T-helper 1 cell treated with Interleukin-12 subunit alpha and Interleukin-12 subunit beta and Interleukin-4 antibody, amounts not matched to agents 30 μg/mL and 1 μg/mL, for 36 hours (primary cell): ENCODE results near the gene KISS1.
A peak's percentile ranks its signal among the peaks of the same experiment; 100 is the strongest.

Source experiments
- H3K27ac Mint-ChIP-seq: one replicate; pipeline ENCODE4 v1.8.0; 2021; ENCODE audit warnings: mild to moderate bottlenecking, mixed read lengths
- H3K27me3 Mint-ChIP-seq: one replicate; pipeline ENCODE4 v1.8.0; 2021; ENCODE audit warnings: low read depth, mixed read lengths
- H3K36me3 Mint-ChIP-seq: one replicate; pipeline ENCODE4 v1.8.0; 2021; ENCODE audit warnings: low read depth, mixed read lengths
- H3K4me1 Mint-ChIP-seq: one replicate; pipeline ENCODE4 v1.8.0; 2021; ENCODE audit warnings: low read depth, mixed read lengths
- H3K4me3 Mint-ChIP-seq: one replicate; pipeline ENCODE4 v1.8.0; 2021; ENCODE audit warnings: mild to moderate bottlenecking, moderate library complexity, mixed read lengths
- H3K9me3 Mint-ChIP-seq: one replicate; pipeline ENCODE4 v1.8.0; 2021; ENCODE audit warnings: mixed read lengths

Gene KISS1

DNA sequence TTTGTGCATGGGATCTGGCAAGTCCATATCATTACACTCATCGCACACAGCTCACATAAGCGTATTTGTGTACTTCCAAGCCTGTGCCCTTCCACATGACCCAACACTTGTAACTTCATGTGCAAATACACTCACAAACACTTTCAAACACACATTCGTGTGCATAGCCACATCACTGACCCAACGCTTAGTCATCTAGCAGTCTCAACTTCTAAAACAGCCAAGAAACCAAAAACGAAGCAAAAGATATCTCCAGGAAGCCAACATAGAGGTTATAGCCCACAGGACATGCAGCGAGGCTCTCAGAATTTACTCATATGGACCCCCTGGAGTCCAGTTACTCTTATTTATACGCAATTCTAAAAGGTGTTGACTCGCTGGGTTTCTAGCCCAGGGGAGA, 28.4 kb upstream of the KISS1 start:
- Mint-ChIP-seq H3K27me3 (no peaks in the 10 kb centered on the region), H3K4me1 (no peaks in the 10 kb centered on the region), H3K9me3 (no peaks in the 10 kb centered on the region), H3K4me3 (no peak overlapping the region), H3K36me3 (no peaks in the 10 kb centered on the region), H3K27ac (no peak overlapping the region)

DNA sequence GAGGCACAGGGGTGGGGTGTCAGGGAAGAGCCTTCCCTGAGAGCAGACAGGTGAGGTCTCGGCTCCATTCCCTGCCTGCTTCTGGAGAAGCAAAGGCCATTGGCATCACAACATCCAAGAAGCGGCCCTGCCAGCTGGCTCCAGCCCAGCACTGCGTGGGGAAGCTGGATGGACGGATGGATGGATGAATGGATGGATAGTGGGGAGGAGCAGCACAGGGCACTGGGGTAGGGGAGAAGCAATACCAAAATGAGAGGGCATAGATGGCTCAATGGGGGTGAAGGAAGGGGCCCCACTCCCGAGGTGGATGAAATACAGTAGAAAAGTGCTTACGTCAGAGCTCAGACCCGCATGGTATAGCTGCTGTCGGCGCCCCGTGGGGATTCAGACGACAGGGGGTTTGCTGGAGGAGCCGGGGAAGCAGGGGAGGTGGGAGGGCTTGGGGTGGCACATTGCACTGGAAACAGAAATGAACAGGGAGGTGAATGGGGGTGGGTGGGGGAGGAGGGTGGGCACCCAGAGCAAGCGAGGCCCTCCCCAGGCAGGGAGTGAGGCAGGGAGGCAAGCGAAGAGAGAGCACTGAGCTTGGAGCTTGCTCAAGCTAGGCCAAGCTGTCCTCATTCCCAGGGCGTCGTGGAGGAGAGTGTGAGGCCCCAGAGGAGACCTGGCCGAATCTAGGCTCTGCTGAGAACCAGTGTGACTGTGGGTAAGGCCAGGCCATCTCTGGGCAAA, 27.0 kb upstream of the KISS1 start:
- H3K9me3 Mint-ChIP-seq: no peaks in the 10 kb centered on the region
- no peaks in the 10 kb centered on the region for H3K4me1 Mint-ChIP-seq
- H3K27me3 Mint-ChIP-seq: no peaks in the 10 kb centered on the region
- H3K27ac Mint-ChIP-seq: no peak overlapping the region
- no peaks in the 10 kb centered on the region for H3K36me3 Mint-ChIP-seq
- H3K4me3 Mint-ChIP-seq: no peak overlapping the region

DNA sequence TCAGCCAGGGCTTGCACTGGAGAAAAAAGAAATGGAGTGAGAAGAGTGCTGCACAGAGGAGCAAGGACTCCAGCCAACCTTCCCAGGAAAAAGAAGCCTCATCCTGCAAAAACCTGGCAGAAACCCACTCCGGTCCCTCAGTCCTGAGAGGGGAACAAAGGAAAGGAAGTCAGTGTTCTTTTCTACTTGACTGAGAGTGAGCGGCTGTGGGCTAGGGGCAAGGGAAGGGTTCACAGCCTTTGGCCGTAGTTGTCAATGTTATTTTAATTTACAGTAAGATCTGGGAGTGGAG, 26.4 kb upstream of the KISS1 start:
- H3K9me3 Mint-ChIP-seq: no peaks in the 10 kb centered on the region
- H3K36me3 Mint-ChIP-seq: no peaks in the 10 kb centered on the region
- no peak overlapping the region for H3K4me3 Mint-ChIP-seq
- H3K27me3 Mint-ChIP-seq: no peaks in the 10 kb centered on the region
- no peak overlapping the region for H3K27ac Mint-ChIP-seq
- no peaks in the 10 kb centered on the region for H3K4me1 Mint-ChIP-seq

DNA sequence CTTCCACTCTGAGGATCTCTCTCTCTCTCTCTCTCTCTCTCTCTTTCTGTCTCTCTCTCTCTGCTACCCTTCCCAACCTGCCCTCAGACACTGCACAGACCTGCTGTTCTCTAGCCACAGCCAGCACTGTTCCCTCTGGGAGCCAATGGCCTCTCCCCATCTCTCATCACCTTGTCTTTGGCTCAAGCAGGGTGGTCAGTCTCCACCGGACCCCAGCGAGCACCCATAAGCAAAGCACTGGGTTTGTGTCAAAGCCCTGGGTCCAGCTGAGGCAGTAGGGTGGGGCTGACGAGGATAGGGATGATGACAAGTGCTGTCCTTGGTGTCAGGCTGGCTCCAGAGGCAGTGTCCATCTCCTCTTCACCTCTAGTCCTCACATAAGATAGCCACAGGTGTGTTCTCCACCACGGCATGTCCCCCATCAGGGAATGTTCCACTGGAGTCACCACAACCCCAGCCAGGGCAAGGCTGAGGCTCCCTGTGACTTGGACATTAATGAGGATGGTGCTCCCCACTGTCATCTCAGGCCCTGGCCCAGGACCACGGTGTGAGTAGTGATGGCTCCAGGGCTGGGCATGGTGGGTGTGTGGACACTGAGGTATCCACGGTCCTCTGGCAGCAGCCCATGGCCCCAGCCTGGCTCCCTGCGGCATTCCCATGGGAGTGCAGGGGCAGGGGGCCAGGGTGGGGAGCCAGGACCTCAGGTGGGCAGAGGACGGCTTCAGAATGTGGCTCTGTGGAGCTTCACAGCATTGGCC, 25.9 kb upstream of the KISS1 start:
- Mint-ChIP-seq H3K4me3 (no peak overlapping the region), H3K9me3 (no peaks in the 10 kb centered on the region), H3K27me3 (no peaks in the 10 kb centered on the region), H3K27ac (no peak overlapping the region), H3K36me3 (no peaks in the 10 kb centered on the region), H3K4me1 (no peaks in the 10 kb centered on the region)

DNA sequence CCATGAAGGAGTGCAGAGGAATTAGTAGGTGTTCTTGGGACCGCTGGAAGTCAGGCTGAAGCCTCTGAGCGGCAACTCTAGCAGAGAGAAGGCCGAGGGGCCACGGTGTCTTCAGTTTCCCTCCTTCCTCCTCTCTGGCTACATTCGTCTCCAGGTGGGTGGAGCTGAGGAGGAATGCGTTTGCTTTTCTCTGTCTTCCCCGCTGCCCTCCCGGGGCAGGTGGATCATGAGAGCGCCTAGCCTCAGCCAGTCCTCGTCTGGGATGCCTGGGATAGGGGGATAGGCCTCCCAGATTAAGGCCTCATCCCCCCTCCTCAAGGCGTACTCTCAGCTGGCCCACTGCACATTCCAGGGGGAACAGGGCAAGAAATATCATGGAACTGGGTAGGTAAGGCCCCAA, 25.0 kb upstream of the KISS1 start:
- Mint-ChIP-seq H3K4me3 (no peak overlapping the region), H3K9me3 (no peaks in the 10 kb centered on the region), H3K27ac (no peak overlapping the region), H3K36me3 (no peaks in the 10 kb centered on the region), H3K4me1 (no peaks in the 10 kb centered on the region), H3K27me3 (no peaks in the 10 kb centered on the region)

DNA sequence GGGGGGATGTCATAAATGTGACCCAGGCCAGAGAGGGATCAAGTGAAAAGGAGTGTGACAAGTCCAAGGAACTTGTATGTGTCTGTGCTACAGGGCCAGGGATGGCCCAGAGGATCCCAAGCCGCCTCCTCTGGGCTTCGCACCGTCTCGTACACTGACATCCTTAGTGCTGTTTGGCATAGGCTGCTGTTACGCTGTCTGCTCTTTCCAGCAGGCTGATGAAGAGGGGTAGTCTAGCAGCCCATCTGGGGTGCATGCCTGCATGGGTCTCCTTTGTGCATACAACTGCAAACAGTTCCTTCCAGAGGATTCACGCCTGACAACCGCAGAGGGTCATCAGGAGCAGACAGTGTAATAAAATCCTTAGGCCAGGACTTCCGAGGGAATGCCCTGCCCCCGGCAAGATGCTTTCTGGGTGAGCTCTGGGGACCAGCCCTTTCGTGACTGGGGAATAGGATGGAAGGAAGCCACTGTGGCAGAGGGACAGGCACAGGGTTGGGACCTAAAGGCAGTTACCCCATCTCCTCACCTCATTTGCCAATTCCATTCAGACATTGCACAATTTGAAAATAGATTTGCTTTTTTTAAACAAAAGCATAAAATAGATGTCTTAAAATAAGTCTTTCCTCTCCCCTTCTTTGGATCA, 23.8 kb upstream of the KISS1 start:
- Mint-ChIP-seq H3K4me1 (no peaks in the 10 kb centered on the region), H3K36me3 (no peaks in the 10 kb centered on the region), H3K9me3 (no peaks in the 10 kb centered on the region), H3K27ac (no peak overlapping the region), H3K27me3 (peaks cover 4% of the 10 kb centered on the region), H3K4me3 (no peak overlapping the region)

DNA sequence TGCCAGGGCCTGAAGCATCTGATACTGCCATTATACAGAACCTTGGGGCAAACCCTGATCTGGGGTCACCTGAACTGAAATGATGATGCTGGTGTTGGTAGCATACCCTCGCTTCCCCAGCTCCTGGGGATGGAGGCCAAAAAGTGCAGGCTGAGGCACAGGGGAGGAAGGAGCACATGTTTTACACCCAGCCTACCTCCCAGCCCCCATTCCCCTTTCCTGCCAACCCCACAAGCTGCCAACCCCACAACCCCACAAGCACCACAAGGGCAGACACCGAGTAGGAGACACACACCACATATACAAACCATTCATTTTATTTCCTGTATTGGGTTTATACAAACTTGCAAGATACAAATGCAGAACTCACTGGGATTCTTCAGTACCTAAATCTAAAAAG, 22.3 kb upstream of the KISS1 start:
- H3K27me3 Mint-ChIP-seq: peaks cover 10% of the 10 kb centered on the region
- peaks cover 3% of the 10 kb centered on the region for H3K4me1 Mint-ChIP-seq
- no peaks in the 10 kb centered on the region for H3K9me3 Mint-ChIP-seq
- H3K4me3 Mint-ChIP-seq: no peak overlapping the region
- H3K27ac Mint-ChIP-seq: no peak overlapping the region
- H3K36me3 Mint-ChIP-seq: no peaks in the 10 kb centered on the region

DNA sequence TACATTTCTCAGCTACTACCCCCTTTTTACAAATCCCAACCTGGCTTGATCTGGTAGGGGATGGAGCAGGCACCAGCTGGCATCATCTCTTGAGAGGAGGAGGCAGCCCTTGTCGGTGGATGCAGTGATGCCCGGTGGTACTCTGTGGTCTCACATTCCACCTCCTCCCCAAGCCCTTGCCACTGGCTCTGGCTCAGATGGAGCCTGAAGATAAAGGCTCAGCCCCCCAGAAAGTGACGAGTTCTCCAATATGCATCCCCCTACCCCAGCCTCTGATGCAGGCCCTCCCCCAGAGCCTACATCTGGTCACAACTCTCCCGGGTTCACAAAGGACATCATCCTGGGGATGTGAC, 21.3 kb upstream of the KISS1 start:
- H3K9me3 Mint-ChIP-seq: no peaks in the 10 kb centered on the region
- peaks cover 10% of the 10 kb centered on the region for H3K27me3 Mint-ChIP-seq
- no peaks in the 10 kb centered on the region for H3K36me3 Mint-ChIP-seq
- peaks cover 3% of the 10 kb centered on the region for H3K4me1 Mint-ChIP-seq
- no peak overlapping the region for H3K27ac Mint-ChIP-seq
- no peak overlapping the region for H3K4me3 Mint-ChIP-seq

DNA sequence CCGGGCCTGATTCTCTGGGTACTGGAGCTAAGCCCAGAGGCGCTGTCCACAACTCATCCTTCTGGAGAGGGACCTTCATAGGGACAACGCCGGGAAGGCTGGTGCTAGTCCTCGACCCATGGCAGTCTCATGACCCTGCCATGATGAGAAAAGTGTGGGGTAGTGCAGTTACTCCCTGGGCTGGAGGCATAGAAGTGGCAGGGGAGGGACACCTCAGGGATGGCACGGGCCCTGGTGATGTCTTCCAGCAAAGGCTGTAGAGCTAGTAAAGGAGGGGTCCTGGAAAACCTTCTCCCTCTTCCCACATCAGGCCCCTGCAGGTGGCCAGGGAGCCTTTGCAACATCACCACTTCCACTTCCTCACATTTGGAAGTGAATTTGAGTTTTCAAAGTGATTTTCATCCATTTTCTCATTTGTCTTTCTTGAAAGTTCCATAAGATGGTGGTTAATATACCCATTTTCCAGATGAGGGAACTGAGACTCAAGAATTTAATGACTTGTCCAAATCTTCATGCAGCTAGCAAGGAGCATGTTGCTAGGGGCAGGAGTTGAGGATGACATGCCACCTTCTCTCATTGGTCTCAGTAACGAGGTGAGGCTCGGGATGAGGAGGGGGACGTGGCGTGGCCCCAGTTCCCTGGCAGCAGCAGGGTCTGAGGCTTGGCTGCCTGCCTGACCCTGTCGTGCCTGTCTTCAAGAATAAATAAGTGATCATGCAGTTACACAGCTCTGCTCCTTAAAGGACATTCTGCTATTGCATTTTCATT, 20.8 kb upstream of the KISS1 start:
- Mint-ChIP-seq H3K27ac (no peak overlapping the region), H3K27me3 (peaks cover 10% of the 10 kb centered on the region), H3K4me3 (no peak overlapping the region), H3K9me3 (no peaks in the 10 kb centered on the region), H3K36me3 (no peaks in the 10 kb centered on the region), H3K4me1 (peaks cover 3% of the 10 kb centered on the region)

DNA sequence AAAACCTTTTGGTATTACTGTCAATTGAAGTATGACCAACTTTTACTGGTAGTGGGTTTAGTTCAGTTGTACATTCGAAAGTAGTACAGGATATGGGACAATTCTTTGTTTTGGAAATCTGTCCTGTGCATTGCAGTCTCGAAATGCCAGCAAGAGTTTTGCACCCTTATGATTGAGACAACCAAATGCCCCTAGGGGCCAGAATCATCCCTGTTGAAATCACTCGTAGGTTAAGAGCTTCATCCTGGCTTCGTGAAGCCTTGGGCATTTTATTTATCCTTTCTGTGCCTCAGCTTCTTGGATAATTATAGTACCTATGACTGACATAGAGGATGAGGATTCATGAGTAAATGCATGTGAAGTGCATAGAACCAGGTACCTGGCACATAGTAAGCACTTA, 19.9 kb upstream of the KISS1 start:
- no peaks in the 10 kb centered on the region for H3K9me3 Mint-ChIP-seq
- H3K36me3 Mint-ChIP-seq: no peaks in the 10 kb centered on the region
- peaks cover 3% of the 10 kb centered on the region for H3K4me1 Mint-ChIP-seq
- H3K27me3 Mint-ChIP-seq: peaks cover 10% of the 10 kb centered on the region
- H3K27ac Mint-ChIP-seq: no peak overlapping the region
- no peak overlapping the region for H3K4me3 Mint-ChIP-seq

DNA sequence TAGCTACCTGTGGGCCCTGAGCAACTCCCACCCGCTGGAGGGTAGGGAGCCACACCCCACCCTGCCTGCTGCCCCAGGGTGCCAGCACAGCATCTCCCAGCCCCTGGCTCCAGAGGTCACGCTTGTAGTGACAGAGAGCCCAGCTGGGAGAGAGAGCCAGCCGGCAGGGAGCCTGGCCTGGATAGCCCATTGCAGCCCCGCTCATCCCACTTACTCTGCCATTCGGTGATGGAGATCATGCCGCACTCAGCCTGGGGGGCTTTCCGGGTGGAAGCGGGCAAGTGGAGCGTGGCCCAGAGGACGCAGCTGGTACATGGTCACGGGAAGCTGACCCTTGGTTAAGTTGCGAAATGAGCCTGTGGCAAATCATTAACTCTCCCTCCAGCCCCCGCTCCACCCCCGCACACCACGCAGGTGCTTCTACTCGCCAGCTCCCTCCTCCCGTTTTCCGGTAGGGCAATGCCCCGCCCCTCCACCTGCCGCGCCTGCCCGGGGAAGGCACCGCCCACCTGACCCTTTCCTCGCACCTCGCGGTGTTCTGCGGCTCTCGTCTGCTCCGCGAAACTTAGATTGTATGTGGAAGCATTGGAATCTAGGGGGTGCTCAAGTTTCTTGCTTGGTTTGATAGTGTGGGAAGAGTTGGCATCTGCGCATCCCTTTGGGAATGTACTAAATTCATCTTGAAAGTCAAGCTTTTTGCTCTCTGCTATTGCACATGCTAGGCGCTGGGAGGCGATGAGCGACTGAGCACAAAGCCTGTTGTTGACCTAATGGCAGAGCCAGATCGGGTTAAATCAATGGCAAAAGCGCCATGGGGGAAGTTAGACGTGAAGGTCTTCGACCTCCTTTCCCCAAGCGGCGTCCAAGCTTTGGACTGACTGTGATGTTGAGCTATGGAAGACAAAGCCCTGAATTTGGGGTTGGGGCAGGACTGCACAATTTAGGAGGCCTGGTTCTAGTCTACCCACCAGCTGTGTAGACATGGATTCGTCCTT, 17.7 kb upstream of the KISS1 start, which contains the start of gene GOLT1A:
Gene GOLT1A, minus strand, starts transcription at position 321 of the 995 bp plus-strand sequence. Its CDS starts 82 bp downstream, at position 239.
- H3K9me3 Mint-ChIP-seq: no peaks in the 10 kb centered on the region
- no peak within 1 kb of the TSS for H3K27ac Mint-ChIP-seq
- no peaks in the 10 kb centered on the region for H3K36me3 Mint-ChIP-seq
- peaks cover 10% of the 10 kb centered on the region for H3K27me3 Mint-ChIP-seq
- H3K4me3 Mint-ChIP-seq: peak within 1 kb of the TSS; percentile 25
- peaks cover 3% of the 10 kb centered on the region for H3K4me1 Mint-ChIP-seq

DNA sequence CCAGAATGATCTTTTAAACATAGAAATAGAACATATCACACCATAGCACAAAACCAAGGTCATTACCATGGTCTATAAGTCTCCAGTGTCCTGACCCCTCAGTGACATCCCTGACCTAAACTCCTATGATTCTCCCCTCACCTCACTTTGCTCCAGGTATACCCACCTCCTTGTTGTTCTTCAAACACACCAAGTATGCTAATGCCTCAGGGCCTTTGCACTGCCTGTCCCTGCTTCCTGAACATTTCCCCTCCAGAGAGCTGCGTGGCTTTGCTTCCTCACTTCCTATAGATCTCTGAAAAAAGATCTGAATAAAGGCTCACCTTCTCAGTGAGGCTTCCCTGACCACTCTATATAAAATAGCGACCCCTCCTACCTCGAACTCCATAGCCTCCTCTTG, 16.4 kb upstream of the KISS1 start:
- H3K4me3 Mint-ChIP-seq: no peak overlapping the region
- H3K36me3 Mint-ChIP-seq: no peaks in the 10 kb centered on the region
- H3K27ac Mint-ChIP-seq: no peak overlapping the region
- no peaks in the 10 kb centered on the region for H3K9me3 Mint-ChIP-seq
- peaks cover 3% of the 10 kb centered on the region for H3K4me1 Mint-ChIP-seq
- H3K27me3 Mint-ChIP-seq: peaks cover 10% of the 10 kb centered on the region

DNA sequence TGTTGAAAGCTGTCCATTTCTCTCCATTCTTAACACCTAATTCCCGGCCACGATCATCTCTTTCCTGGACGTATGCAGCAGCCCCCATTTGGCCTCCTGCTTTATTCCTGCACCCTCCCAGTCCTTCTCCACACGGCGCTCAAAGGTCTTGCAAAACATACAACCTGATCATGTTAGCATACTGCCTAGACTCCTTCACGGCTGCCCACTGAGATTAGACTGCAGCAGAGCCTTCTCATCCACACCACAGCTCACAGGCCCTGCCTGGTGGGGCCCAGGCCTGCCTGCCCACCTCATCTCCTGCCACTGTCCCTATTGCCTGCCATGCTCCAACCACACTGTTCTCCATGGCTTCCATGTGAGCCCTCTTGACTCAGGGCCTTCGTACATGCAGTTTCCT, 14.8 kb upstream of the KISS1 start:
- Mint-ChIP-seq H3K27ac (no peak overlapping the region), H3K4me1 (peaks cover 3% of the 10 kb centered on the region), H3K27me3 (peaks cover 19% of the 10 kb centered on the region), H3K9me3 (no peaks in the 10 kb centered on the region), H3K4me3 (no peak overlapping the region), H3K36me3 (no peaks in the 10 kb centered on the region)
